Vagina (tissue), 2 donors: ENCODE results near the gene DENND1A. TPM values are rescaled to one million over a fixed set of nuclear protein-coding genes. Genes with fewer than 3 reads are reported as not detected.

Experiments used
- DNase-seq, 2 donors: peaks; one replicate each; pipeline ENCODE4 v3.0.0-alpha.2; 2017; ENCODE audit errors: extremely low spot score in 2 of 2
- H3K27ac ChIP-seq: fragments of 200-600 bp; sonication (generic); one replicate; pipeline ENCODE4 v1.5.1; 2019
- H3K27me3 ChIP-seq: fragments of 200-600 bp; sonication (generic); one replicate; pipeline ENCODE4 v1.5.1; 2019
- H3K36me3 ChIP-seq, 2 donors: fragments of 200-600 bp; sonication (generic); one replicate each; pipeline ENCODE4 v1.5.1; 2017 to 2019
- H3K4me1 ChIP-seq: fragments of 200-600 bp; sonication (generic); one replicate; pipeline ENCODE4 v1.5.1; 2019
- H3K4me3 ChIP-seq, 2 donors: fragments of 200-600 bp; sonication (generic); 1 replicate in 1 of 2; 2 replicates in 1 of 2; pipeline ENCODE4 v1.5.1; 2016 to 2019
- H3K9me3 ChIP-seq: fragments of 200-600 bp; sonication (generic); one replicate; pipeline ENCODE4 v1.5.1; 2019
- POLR2A ChIP-seq, 2 donors: fragments of 450-650 bp; IDR thresholded peaks; one replicate each; pipeline ENCODE4 v1.6.1; 2017; ENCODE audit warnings: antibody characterized with exemption in 2 of 2, mild to moderate bottlenecking in 2 of 2, moderate library complexity in 2 of 2
- POLR2AphosphoS5 ChIP-seq, 2 donors: sonication (generic); formaldehyde crosslinking; IDR thresholded peaks; one replicate each; pipeline ENCODE4 v1.9.0; 2017; ENCODE audit warnings: antibody characterized with exemption in 2 of 2, mild to moderate bottlenecking in 2 of 2, low read depth in 1 of 2; ENCODE audit not compliant: insufficient read depth in 1 of 2
- intact Hi-C: fragments of 100-400 bp; cut with DNase I; formaldehyde crosslinking; loops from one replicate; pipeline ENCODE4 v1.15.1; 2023
- total RNA-seq: library from RNA; depleted of rRNA; stranded (reverse); fragments of >200 nt; gene quantifications from one replicate; pipeline ENCODE4 v1.2.3, GENCODE V29; 2016
- TF ChIP-seq, protein P1 (sequence below), 3 experiments: fragments of 450-650 bp in 2 of 3; fragments of 200-600 bp in 1 of 3; sonication (generic) in 1 of 3; IDR thresholded peaks; one replicate each; pipeline ENCODE4 v1.5.1; 2017 to 2019; ENCODE audit warnings: antibody characterized with exemption in 3 of 3, mild to moderate bottlenecking in 2 of 3, moderate library complexity in 2 of 3

DENND1A gene
- total RNA-seq, 1 donor from 2014 or later, result 20.4 TPM

DNA sequence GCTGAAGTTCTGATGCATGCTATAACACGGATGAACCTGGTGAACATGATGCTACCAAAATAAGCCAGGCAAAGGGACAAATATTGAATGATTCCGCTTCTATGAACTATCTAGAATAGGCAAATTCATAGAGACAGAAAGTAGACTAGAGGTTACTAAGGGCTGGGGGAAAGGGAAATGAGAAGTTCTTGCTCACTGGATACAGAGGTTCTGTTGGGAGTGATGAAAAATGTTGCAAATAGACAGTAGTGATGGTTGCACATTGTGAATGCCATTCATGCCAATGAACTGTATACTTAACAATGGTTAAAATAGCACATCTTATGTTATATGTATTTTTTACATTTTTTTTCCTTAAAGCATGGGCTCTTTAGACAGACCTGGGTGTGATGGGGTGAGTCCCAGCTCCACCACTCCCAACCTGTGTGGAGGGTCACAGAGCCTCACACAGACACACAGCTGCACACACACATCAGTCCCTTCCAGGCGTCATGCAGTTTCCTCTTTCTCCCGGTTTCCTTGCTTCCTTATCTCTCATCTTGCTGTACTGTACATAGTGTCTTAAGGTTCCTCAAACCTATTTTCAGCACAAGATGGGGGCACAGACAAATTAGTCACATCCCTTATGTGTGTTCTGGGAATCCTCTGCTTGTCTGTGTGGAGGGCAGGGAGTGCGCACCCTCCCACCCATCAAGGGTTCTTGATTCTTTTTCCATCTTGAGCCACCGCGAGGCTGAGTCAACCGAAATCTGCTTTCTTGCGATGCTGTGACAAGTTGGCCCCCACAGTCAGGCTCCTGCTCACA is 381.0 kb downstream of the DENND1A start:
- Histone ChIP-seq H3K4me1 (no peaks in the 10 kb centered on the region), H3K27ac (no peak overlapping the region), H3K4me3 (no peak overlapping the region), H3K27me3 (no peaks in the 10 kb centered on the region), H3K36me3 (no peaks in the 10 kb centered on the region), H3K9me3 (no peaks in the 10 kb centered on the region)
- no peak for DNase-seq
- intact Hi-C loops, result loop anchor here (10.0 kb wide), 1 partner anchor 496 kb away; no protein-coding TSS in a partner anchor
- TF ChIP-seq POLR2AphosphoS5 (IDR thresholded peaks at IDR 0.05; ENCODE audit: insufficient read depth in 1 of 2, low read depth in 1 of 2) (no peak), POLR2A (IDR thresholded peaks at IDR 0.05) (no peak)
- TF ChIP-seq, protein P1, sequence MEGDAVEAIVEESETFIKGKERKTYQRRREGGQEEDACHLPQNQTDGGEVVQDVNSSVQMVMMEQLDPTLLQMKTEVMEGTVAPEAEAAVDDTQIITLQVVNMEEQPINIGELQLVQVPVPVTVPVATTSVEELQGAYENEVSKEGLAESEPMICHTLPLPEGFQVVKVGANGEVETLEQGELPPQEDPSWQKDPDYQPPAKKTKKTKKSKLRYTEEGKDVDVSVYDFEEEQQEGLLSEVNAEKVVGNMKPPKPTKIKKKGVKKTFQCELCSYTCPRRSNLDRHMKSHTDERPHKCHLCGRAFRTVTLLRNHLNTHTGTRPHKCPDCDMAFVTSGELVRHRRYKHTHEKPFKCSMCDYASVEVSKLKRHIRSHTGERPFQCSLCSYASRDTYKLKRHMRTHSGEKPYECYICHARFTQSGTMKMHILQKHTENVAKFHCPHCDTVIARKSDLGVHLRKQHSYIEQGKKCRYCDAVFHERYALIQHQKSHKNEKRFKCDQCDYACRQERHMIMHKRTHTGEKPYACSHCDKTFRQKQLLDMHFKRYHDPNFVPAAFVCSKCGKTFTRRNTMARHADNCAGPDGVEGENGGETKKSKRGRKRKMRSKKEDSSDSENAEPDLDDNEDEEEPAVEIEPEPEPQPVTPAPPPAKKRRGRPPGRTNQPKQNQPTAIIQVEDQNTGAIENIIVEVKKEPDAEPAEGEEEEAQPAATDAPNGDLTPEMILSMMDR (IDR thresholded peaks at IDR 0.05), result no peak

DNA sequence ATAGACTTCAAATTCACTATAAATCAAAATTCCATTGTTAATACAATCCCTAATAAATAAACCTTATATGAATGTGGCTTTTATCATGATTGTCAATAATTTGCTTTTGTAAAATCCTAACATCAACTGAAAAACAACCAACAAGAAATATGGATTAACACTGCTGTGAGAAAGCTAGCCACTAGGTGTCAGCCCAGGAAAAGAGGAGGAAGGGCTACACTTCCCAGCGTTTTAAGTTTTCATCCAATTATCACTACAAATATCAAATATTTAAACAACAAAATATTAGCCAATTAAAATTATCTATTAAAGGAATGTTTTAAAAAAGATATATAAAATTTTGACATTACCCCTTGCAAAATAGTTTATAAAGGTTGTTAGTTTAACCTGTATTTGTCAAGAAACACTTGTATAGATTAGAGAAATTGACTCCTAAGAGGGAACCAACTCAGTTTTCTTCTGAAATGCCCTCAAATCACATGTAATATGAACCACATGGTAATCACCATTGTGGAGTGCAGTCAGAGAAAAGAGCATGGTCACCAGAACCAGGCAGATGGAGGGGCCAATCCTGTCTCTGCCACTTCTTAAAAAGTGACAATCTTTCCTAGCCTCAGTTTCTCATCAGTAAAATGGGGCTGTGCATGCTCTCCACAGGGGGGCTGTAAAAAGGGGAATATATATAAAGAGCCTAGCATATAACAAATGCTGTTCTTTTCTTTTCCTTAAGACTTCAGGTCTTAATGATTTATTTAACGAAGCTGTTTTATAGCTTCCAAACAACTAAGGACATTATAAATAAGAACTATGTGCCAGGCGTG is 385.7 kb downstream of the DENND1A start:
- H3K27ac ChIP-seq, result no peak overlapping the region
- DNase-seq, result no peak
- no peaks in the 10 kb centered on the region for H3K4me1 ChIP-seq
- H3K4me3 ChIP-seq, result no peak overlapping the region
- no peaks in the 10 kb centered on the region for H3K9me3 ChIP-seq
- intact Hi-C loops, result loop anchor here (10.0 kb wide), 1 partner anchor 501 kb away; no protein-coding TSS in a partner anchor
- H3K36me3 ChIP-seq, result no peaks in the 10 kb centered on the region
- TF ChIP-seq, protein P1 (IDR thresholded peaks at IDR 0.05), result peak; percentile 72 to 75 (median 72)
- no peak for TF ChIP-seq POLR2AphosphoS5 (IDR thresholded peaks at IDR 0.05; ENCODE audit: insufficient read depth in 1 of 2, low read depth in 1 of 2)
- TF ChIP-seq POLR2A (IDR thresholded peaks at IDR 0.05), result no peak
- H3K27me3 ChIP-seq, result no peaks in the 10 kb centered on the region

DNA sequence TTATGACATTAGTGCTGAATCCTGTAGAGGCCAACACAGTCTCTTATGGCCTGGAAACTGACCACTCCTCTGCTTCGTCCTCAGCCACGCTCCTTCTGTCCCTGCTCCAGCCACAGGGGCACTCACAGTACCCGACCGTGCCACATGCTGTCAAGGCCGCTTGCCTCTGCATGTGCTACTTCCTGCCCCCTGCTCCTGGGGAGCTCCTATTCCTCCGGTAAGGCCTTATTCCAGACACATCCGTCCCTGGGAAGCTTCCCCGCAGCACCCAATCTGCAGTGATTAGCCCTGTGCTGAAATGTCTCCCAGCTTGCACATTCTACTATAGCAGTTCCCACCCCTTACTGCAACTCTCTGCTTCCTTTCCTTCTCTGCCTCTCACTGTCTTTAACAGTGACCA is 386.4 kb downstream of the DENND1A start:
- H3K27ac ChIP-seq, result no peak overlapping the region
- TF ChIP-seq POLR2AphosphoS5 (IDR thresholded peaks at IDR 0.05; ENCODE audit: insufficient read depth in 1 of 2, low read depth in 1 of 2) (no peak), POLR2A (IDR thresholded peaks at IDR 0.05) (no peak)
- TF ChIP-seq, protein P1 (IDR thresholded peaks at IDR 0.05), result no peak

DNA sequence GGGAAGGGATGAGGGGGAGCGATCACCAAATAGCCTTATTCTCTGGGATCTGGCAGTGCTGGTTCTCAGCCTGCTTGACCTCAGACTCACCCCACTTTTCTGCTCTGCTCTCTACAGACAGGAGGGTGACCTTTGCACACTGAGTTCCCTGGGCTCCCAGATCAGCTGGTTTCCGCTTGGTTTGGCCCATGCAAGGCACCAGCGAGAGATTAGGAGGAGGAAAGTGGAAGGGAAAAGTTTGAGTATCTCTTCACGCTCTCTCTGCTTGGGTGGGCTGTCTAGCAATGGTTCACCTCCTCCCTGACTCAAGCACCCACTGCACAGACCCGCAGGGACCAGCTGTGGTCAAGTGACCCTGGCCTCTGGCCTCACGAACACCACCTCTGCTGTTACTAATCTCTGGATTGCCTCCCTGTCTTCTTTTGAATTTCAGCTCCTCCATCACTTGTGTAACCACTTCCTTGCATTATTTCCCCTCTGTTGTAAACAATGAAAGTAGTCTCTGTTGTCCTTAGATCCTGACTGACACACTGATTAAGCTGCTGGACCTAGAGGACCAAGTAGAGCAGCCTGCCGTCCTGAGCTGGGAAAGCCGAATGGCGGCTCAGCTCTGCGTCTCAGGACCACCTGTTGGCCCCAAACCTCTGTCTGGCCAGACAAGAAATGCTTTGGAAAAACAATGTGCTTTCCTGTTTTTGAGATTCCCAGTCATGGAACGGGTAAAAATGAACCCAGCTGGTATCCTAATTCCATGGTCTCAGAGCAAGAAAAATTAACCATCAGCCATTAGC is 387.3 kb downstream of the DENND1A start:
- intact Hi-C loops, result loop anchor here (10.0 kb wide), 1 partner anchor 502 kb away; no protein-coding TSS in a partner anchor
- no peaks in the 10 kb centered on the region for H3K27me3 ChIP-seq
- H3K27ac ChIP-seq, result no peak overlapping the region
- no peak overlapping the region for H3K4me3 ChIP-seq
- H3K9me3 ChIP-seq, result no peaks in the 10 kb centered on the region
- H3K36me3 ChIP-seq, result no peaks in the 10 kb centered on the region
- H3K4me1 ChIP-seq, result no peaks in the 10 kb centered on the region
- TF ChIP-seq POLR2A (IDR thresholded peaks at IDR 0.05), result no peak
- TF ChIP-seq POLR2AphosphoS5 (IDR thresholded peaks at IDR 0.05; ENCODE audit: insufficient read depth in 1 of 2, low read depth in 1 of 2), result no peak
- TF ChIP-seq, protein P1 (IDR thresholded peaks at IDR 0.05), result no peak
- DNase-seq, result no peak

More for the DNA sequence above, 386.4 kb downstream of the DENND1A start:
- no peak for DNase-seq
- H3K9me3 ChIP-seq, result no peaks in the 10 kb centered on the region
- no peaks in the 10 kb centered on the region for H3K27me3 ChIP-seq
- no peak overlapping the region for H3K4me3 ChIP-seq
- H3K36me3 ChIP-seq, result no peaks in the 10 kb centered on the region
- intact Hi-C loops, result loop anchor here (10.0 kb wide), 1 partner anchor 501 kb away; no protein-coding TSS in a partner anchor
- no peaks in the 10 kb centered on the region for H3K4me1 ChIP-seq
